Activated CD4-positive, alpha-beta memory T cell treated with anti-CD3 and anti-CD28 coated beads, Interleukin-2, amount 10 ng/mL, durations not matched to agents 7 days and 5 days (primary cell): Measurements from ENCODE around the gene TNS4. TPM values are rescaled to one million over a fixed set of nuclear protein-coding genes. Genes with fewer than 3 reads are reported as not detected.
A peak's percentile ranks its signal among the peaks of the same experiment; 100 is the strongest.

ENCODE experiments used
- CTCF ChIA-PET: fragments of 350-600 bp; sonication (Branson Sonifier 250); formaldehyde crosslinking; loops from one replicate; lab custom pipeline; 2021; ENCODE audit warnings: antibody characterized with exemption, inconsistent platforms; lab: Charles Lee
- POLR2A ChIA-PET: fragments of 350-600 bp; sonication (Branson Sonifier 250); formaldehyde crosslinking; loops from one replicate; lab custom pipeline; 2021; ENCODE audit warnings: antibody characterized with exemption; lab: Charles Lee
- DNase-seq: peaks from one replicate; pipeline ENCODE4 v3.0.0-alpha.2; 2020
- H3K27ac Mint-ChIP-seq: one replicate; pipeline ENCODE4 v1.8.0; 2021; ENCODE audit warnings: mild to moderate bottlenecking, mixed read lengths
- H3K27me3 Mint-ChIP-seq: one replicate; pipeline ENCODE4 v1.8.0; 2021; ENCODE audit warnings: mixed read lengths
- H3K36me3 Mint-ChIP-seq: one replicate; pipeline ENCODE4 v1.8.0; 2021; ENCODE audit warnings: low read depth, mixed read lengths
- H3K4me1 Mint-ChIP-seq: one replicate; pipeline ENCODE4 v1.8.0; 2021; ENCODE audit warnings: mixed read lengths
- H3K4me3 Mint-ChIP-seq: one replicate; pipeline ENCODE4 v1.8.0; 2021; ENCODE audit warnings: mild to moderate bottlenecking, mixed read lengths
- H3K9me3 Mint-ChIP-seq: one replicate; pipeline ENCODE4 v1.8.0; 2021; ENCODE audit warnings: mixed read lengths
- total RNA-seq, 2 experiments: library from RNA; stranded (reverse); gene quantifications; one replicate each; pipeline ENCODE4 v1.2.3, GENCODE V29; 2021

TNS4 gene
- total RNA-seq, 2 experiments from 2014 or later: 9.5 to 12.7 TPM

DNA sequence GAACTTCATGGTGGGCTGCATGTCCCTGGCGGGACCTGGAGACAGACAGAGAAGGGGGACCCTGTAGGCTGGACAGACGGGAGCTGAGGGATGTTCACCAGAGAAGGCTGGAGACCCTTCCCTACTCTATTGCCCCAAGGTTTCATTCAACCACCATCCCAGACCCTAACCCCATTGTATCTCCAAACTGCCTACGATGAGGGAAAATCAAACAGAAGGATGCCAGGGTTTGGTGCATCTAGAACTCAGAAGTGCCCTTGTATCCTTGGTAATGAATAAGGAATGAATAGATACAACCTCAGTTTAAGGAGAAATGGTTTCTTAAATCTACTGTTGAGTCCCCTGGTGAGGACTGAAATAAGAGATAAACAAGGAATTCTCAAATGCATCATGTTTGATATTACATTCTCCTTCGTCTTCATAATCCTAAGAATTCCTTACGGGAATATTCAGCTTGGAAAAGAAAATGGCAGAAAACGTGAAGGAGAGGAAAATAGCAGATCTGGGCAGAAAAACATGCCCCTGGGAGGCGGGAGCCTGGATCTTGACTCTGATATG is 16.4 kb downstream of the TNS4 start:
- ChIA-PET POLR2A (interaction anchor here (1.6 to 3.7 kb wide), 2 partner anchors 8 to 32 kb away, joined by 4 to 15 read pairs; no protein-coding TSS in a partner anchor), CTCF (interaction anchor here (1.2 to 1.4 kb wide), 2 partner anchors 9 to 44 kb away, joined by 3 read pairs; no protein-coding TSS in a partner anchor)
- no peaks in the 10 kb centered on the region for H3K9me3 Mint-ChIP-seq
- peaks cover 6% of the 10 kb centered on the region for H3K27me3 Mint-ChIP-seq
- no peak overlapping the region for H3K4me3 Mint-ChIP-seq
- no peak for DNase-seq
- peaks cover 5% of the 10 kb centered on the region for H3K36me3 Mint-ChIP-seq
- peaks cover 96% of the 10 kb centered on the region for H3K4me1 Mint-ChIP-seq
- peak overlapping the region; percentile 31 for H3K27ac Mint-ChIP-seq

GRCh38 chr17:40484285-40484972 is 17.0 kb downstream of the TNS4 start:
- Mint-ChIP-seq H3K4me3 (no peak overlapping the region), H3K27ac (peak overlapping the region; percentile 31), H3K27me3 (peaks cover 6% of the 10 kb centered on the region), H3K9me3 (no peaks in the 10 kb centered on the region), H3K4me1 (peaks cover 96% of the 10 kb centered on the region), H3K36me3 (peaks cover 8% of the 10 kb centered on the region)
- CTCF ChIA-PET: interaction anchor here (0.8 to 1.4 kb wide), 4 partner anchors 8 to 76 kb away, joined by 3 read pairs; no protein-coding TSS in a partner anchor
- no peak for DNase-seq
- POLR2A ChIA-PET: interaction anchor here (3.7 kb wide), 1 partner anchor 33 kb away, joined by 15 read pairs; no protein-coding TSS in a partner anchor

DNA sequence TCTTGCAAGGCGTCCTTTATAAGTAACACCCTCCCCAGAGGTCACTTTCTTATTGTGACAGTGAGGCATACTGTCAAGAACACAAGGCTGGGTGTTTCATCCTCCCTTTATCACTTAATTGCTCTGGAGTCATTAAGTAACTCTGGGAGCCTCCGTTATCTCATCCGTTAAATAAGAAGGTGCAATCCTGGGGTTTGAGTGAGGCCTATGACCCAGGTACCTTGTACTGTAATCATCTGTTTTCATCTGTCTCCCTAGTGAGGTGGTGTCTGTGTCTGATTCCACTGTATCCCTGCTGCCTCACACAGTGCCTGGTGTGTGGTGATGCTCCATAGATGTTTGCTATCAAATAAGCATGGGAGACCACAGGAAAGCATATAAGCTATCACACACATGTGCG is 17.7 kb downstream of the TNS4 start:
- CTCF ChIA-PET: interaction anchor here (0.8 to 1.2 kb wide), 3 partner anchors 11 to 77 kb away, joined by 3 read pairs; no protein-coding TSS in a partner anchor
- Mint-ChIP-seq H3K4me3 (no peak overlapping the region), H3K27ac (peak overlapping the region; percentile 54), H3K4me1 (peaks cover 96% of the 10 kb centered on the region), H3K9me3 (no peaks in the 10 kb centered on the region), H3K27me3 (peaks cover 6% of the 10 kb centered on the region), H3K36me3 (peaks cover 14% of the 10 kb centered on the region)
- POLR2A ChIA-PET: interaction anchor here (3.7 kb wide), 1 partner anchor 33 kb away, joined by 15 read pairs; no protein-coding TSS in a partner anchor
- no peak for DNase-seq

GRCh38 chr17:40482722-40483121 is 18.7 kb downstream of the TNS4 start:
- Mint-ChIP-seq H3K9me3 (no peaks in the 10 kb centered on the region), H3K27me3 (peaks cover 6% of the 10 kb centered on the region), H3K4me1 (peaks cover 96% of the 10 kb centered on the region), H3K4me3 (no peak overlapping the region), H3K27ac (peak overlapping the region; percentile 89), H3K36me3 (peaks cover 21% of the 10 kb centered on the region)
- POLR2A ChIA-PET: interaction anchor here (0.6 to 4.4 kb wide), 3 partner anchors 11 to 56 kb away, joined by 3 to 115 read pairs (median 14); no protein-coding TSS in a partner anchor
- CTCF ChIA-PET: interaction anchor here (4.3 kb wide), 1 partner anchor 50 kb away, joined by 47 read pairs; no protein-coding TSS in a partner anchor
- DNase-seq: no peak

DNA sequence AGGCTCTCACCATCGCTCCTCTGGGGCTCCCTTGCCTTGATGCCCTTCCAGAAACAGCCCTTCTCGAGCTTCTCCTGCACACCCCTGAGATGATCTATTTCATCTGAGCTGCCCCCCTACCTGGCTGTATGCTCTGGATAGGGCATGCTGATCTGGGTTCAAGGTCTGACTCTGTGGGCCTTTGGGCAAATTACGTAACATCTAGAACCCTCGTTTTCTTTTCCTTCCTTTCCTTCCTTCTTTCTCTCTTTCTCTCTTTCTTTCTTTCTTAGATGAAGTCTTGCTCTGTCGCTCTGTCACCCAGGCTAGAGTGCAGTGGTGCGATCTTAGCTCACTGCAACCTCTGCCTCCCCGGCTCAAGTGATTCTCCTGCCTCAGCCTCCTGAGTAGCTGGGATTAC is 20.3 kb downstream of the TNS4 start:
- Mint-ChIP-seq H3K27me3 (peaks cover 6% of the 10 kb centered on the region), H3K36me3 (peaks cover 30% of the 10 kb centered on the region), H3K4me1 (peaks cover 95% of the 10 kb centered on the region), H3K27ac (peak overlapping the region; percentile 89), H3K9me3 (no peaks in the 10 kb centered on the region), H3K4me3 (peak overlapping the region; percentile 55)
- no peak for DNase-seq
- CTCF ChIA-PET: interaction anchor here (1.0 to 4.3 kb wide), 6 partner anchors 9 to 1168 kb away, joined by 3 to 47 read pairs (median 7); partner anchors contain the start of gene TOP2A
- POLR2A ChIA-PET: interaction anchor here (1.1 to 7.5 kb wide), 16 partner anchors 9 to 381 kb away, joined by 3 to 115 read pairs (median 11); partner anchors contain the start of genes NR1D1 and TOP2A

DNA sequence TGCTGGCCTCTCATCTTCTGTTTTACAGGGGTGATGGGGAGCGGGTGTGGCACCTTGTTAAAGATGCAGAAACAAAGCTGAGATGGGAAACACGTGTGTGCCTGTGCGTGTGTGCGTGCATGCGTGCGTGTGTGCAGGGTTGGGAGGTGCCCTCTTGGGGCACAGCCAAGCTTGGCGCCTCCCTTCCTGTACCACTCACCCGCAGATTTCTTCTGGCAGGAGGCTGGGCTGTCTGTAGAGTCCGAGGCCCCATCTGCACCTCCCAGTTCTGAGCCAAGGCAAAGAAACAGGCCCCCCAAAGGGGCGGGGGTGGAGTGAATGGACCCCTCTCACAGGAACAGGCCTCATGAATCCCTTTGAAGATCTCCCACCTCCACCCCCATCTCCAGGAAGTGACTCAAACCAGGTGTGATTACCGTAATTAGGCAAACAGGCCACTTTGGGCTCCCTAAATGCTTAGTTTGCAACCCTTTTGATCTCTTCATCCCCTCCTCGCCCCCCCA is 20.9 kb downstream of the TNS4 start:
- Mint-ChIP-seq H3K9me3 (no peaks in the 10 kb centered on the region), H3K4me1 (peaks cover 90% of the 10 kb centered on the region), H3K27ac (peak overlapping the region; percentile 89), H3K4me3 (peak overlapping the region; percentile 55), H3K36me3 (peaks cover 30% of the 10 kb centered on the region), H3K27me3 (peaks cover 5% of the 10 kb centered on the region)
- POLR2A ChIA-PET: interaction anchor here (0.6 to 7.5 kb wide), 22 partner anchors 10 to 380 kb away, joined by 3 to 115 read pairs (median 4); partner anchors contain the start of genes IGFBP4, NR1D1 and TOP2A
- CTCF ChIA-PET: interaction anchor here (1.0 to 4.3 kb wide), 6 partner anchors 10 to 1168 kb away, joined by 3 to 47 read pairs (median 7); partner anchors contain the start of gene TOP2A
- peak; percentile 91 for DNase-seq

DNA sequence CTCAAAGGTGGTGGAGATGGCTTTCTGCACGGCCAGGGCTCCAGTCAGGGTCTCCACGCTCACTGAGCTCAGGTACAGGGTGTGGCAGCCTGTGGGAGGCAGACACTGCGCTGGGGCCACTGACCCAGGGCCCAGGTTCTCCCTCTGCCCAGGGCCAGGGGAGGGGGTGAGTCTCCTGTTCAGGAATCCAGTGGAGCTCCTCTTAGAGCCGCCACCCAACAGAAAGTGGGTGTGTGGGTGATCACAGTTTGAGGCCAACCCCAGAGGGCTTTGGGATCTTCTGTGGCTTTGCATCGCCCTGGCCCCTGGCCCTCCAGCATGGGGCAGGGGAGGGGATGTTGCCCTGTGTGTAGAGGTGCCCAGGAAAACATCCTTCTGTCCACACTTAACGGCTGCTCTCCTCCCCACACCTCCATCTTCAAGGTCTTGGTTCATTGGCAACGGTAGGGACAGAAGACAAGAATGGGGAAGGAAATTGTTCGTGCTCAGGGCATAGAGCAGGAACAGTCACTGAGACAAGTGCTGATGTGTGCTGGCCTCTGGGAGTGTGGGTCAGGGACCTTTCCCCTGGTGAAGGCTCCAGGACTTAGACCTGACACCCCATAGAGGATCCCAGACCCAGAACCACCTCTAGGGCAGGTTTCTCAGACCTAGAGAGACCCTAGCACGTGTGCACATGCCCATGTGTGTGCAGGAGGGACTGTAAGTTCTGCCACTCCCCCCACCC is 21.5 kb downstream of the TNS4 start:
- peak overlapping the region; percentile 55 for H3K4me3 Mint-ChIP-seq
- H3K4me1 Mint-ChIP-seq: peaks cover 84% of the 10 kb centered on the region
- no peak for DNase-seq
- H3K36me3 Mint-ChIP-seq: peaks cover 30% of the 10 kb centered on the region
- no peaks in the 10 kb centered on the region for H3K9me3 Mint-ChIP-seq
- ChIA-PET POLR2A (interaction anchor here (0.6 to 7.5 kb wide), 23 partner anchors 10 to 191 kb away, joined by 3 to 115 read pairs (median 4); partner anchors contain the start of genes IGFBP4 and TOP2A), CTCF (interaction anchor here (0.9 to 4.3 kb wide), 5 partner anchors 33 to 1169 kb away, joined by 3 to 47 read pairs (median 8); partner anchors contain the start of gene TOP2A)
- H3K27ac Mint-ChIP-seq: peak overlapping the region; percentile 89
- no peaks in the 10 kb centered on the region for H3K27me3 Mint-ChIP-seq

- peak overlapping the region; percentile 89 for H3K27ac Mint-ChIP-seq
- peaks cover 30% of the 10 kb centered on the region for H3K36me3 Mint-ChIP-seq
- H3K4me1 Mint-ChIP-seq: peaks cover 70% of the 10 kb centered on the region
- no peaks in the 10 kb centered on the region for H3K27me3 Mint-ChIP-seq
- no peak overlapping the region for H3K4me3 Mint-ChIP-seq
- no peaks in the 10 kb centered on the region for H3K9me3 Mint-ChIP-seq
- ChIA-PET CTCF (interaction anchor here (1.2 to 3.3 kb wide), 5 partner anchors 9 to 54 kb away, joined by 3 to 57 read pairs (median 13); no protein-coding TSS in a partner anchor), POLR2A (interaction anchor here (1.9 to 7.5 kb wide), 5 partner anchors 11 to 61 kb away, joined by 7 to 115 read pairs (median 35); partner anchors contain the start of gene TOP2A)
- DNase-seq: no peak
Measured at GRCh38 chr17:40478486-40478885, 22.9 kb downstream of the TNS4 start.

DNA sequence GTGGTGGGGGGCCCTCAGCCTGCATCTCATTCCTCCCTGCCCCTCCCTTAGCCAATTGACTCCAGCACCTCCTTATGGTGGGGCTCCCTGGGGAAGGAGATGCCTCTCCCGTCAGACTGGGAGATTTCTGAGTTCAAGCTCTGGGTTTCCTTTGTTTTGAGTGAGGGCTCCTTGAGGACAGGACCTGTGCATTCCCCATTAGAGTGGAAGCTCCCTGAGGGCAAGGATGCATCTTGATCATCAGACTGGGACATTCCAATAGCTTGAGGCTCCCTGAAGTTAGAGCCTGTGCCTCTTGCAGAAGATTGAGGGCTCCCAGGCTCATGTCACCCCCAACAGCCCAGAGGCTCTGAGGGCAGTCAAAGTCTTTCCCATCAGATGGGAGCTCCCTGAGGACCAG is 23.6 kb downstream of the TNS4 start:
- no peak for DNase-seq
- H3K4me3 Mint-ChIP-seq: no peak overlapping the region
- H3K27ac Mint-ChIP-seq: peak overlapping the region; percentile 58
- no peaks in the 10 kb centered on the region for H3K9me3 Mint-ChIP-seq
- H3K36me3 Mint-ChIP-seq: peaks cover 30% of the 10 kb centered on the region
- H3K4me1 Mint-ChIP-seq: peaks cover 63% of the 10 kb centered on the region
- POLR2A ChIA-PET: interaction anchor here (1.9 to 7.5 kb wide), 4 partner anchors 12 to 60 kb away, joined by 7 to 110 read pairs (median 33); partner anchors contain the start of gene TOP2A
- H3K27me3 Mint-ChIP-seq: peaks cover 2% of the 10 kb centered on the region
- CTCF ChIA-PET: interaction anchor here (1.2 to 3.3 kb wide), 10 partner anchors 8 to 61 kb away, joined by 3 to 57 read pairs (median 13); partner anchors contain the start of gene TOP2A

GRCh38 chr17:40475234-40475908 is 26.1 kb downstream of the TNS4 start:
- CTCF ChIA-PET: interaction anchor here (0.6 to 3.3 kb wide), 29 partner anchors 8 to 362 kb away, joined by 3 to 57 read pairs (median 5); partner anchors contain the start of gene TOP2A
- POLR2A ChIA-PET: interaction anchor here (0.6 to 7.5 kb wide), 10 partner anchors 14 to 85 kb away, joined by 3 to 110 read pairs (median 6); no protein-coding TSS in a partner anchor
- Mint-ChIP-seq H3K4me1 (peaks cover 38% of the 10 kb centered on the region), H3K27ac (peak overlapping the region; percentile 34), H3K9me3 (no peaks in the 10 kb centered on the region), H3K4me3 (no peak overlapping the region), H3K36me3 (peaks cover 25% of the 10 kb centered on the region), H3K27me3 (peaks cover 3% of the 10 kb centered on the region)
- DNase-seq: no peak
